ENCODE data around the gene IL17REL.

IL17REL gene

GRCh38 chr22:49954991-49955580 lies 57.5 kb downstream of the IL17REL start:
- Histone ChIP-seq H3K9ac (ENCODE audit: low read depth in 1 of 2, low read length in 2 of 2) (no peak overlapping the region), H3K36me3 (ENCODE audit: control insufficient read depth in 2 of 2, insufficient read depth in 2 of 2, low read length in 2 of 2) (no peaks in the 10 kb centered on the region), H3K4me3 (ENCODE audit: low read length in 2 of 2) (no peak overlapping the region), H3K27me3 (ENCODE audit: control insufficient read depth in 2 of 2, insufficient read depth in 2 of 2, low read length in 2 of 2) (no peaks in the 10 kb centered on the region), H3K4me1 (ENCODE audit: control insufficient read depth in 2 of 2, insufficient read depth in 2 of 2, low read length in 2 of 2) (peaks cover 36 to 56% of the 10 kb centered on the region in 2 donors), H3K27ac (ENCODE audit: low read depth in 2 of 2, low read length in 2 of 2) (no peak overlapping the region), H3K9me3 (ENCODE audit: control insufficient read depth in 2 of 2, low read length in 2 of 2) (no peaks in the 10 kb centered on the region)

- Histone ChIP-seq H3K27me3 (ENCODE audit: control insufficient read depth in 2 of 2, insufficient read depth in 2 of 2, low read length in 2 of 2) (no peaks in the 10 kb centered on the region), H3K4me3 (ENCODE audit: low read length in 2 of 2) (no peak overlapping the region), H3K4me1 (ENCODE audit: control insufficient read depth in 2 of 2, insufficient read depth in 2 of 2, low read length in 2 of 2) (peaks cover 35 to 56% of the 10 kb centered on the region in 2 donors), H3K9me3 (ENCODE audit: control insufficient read depth in 2 of 2, low read length in 2 of 2) (no peaks in the 10 kb centered on the region), H3K27ac (ENCODE audit: low read depth in 2 of 2, low read length in 2 of 2) (no peak overlapping the region), H3K9ac (ENCODE audit: low read depth in 1 of 2, low read length in 2 of 2) (peak overlapping the region in 1 of 2 donors; percentile 71), H3K36me3 (ENCODE audit: control insufficient read depth in 2 of 2, insufficient read depth in 2 of 2, low read length in 2 of 2) (no peaks in the 10 kb centered on the region)
Measured at GRCh38 chr22:49954354-49954753, 58.2 kb downstream of the IL17REL start.

GRCh38 chr22:49953680-49954344 lies 58.8 kb downstream of the IL17REL start:
- no peak overlapping the region for H3K27ac ChIP-seq (ENCODE audit: low read depth in 2 of 2, low read length in 2 of 2)
- H3K4me3 ChIP-seq (ENCODE audit: low read length in 2 of 2), result no peak overlapping the region
- H3K9ac ChIP-seq (ENCODE audit: low read depth in 1 of 2, low read length in 2 of 2), result peak overlapping the region in 1 of 2 donors; percentile 71
- no peaks in the 10 kb centered on the region for H3K9me3 ChIP-seq (ENCODE audit: control insufficient read depth in 2 of 2, low read length in 2 of 2)
- no peaks in the 10 kb centered on the region for H3K27me3 ChIP-seq (ENCODE audit: control insufficient read depth in 2 of 2, insufficient read depth in 2 of 2, low read length in 2 of 2)
- no peaks in the 10 kb centered on the region for H3K36me3 ChIP-seq (ENCODE audit: control insufficient read depth in 2 of 2, insufficient read depth in 2 of 2, low read length in 2 of 2)
- H3K4me1 ChIP-seq (ENCODE audit: control insufficient read depth in 2 of 2, insufficient read depth in 2 of 2, low read length in 2 of 2), result peaks cover 30 to 50% of the 10 kb centered on the region in 2 donors

- peak overlapping the region in 1 of 2 donors; percentile 71 for H3K9ac ChIP-seq (ENCODE audit: low read depth in 1 of 2, low read length in 2 of 2)
- no peaks in the 10 kb centered on the region for H3K36me3 ChIP-seq (ENCODE audit: control insufficient read depth in 2 of 2, insufficient read depth in 2 of 2, low read length in 2 of 2)
- no peaks in the 10 kb centered on the region for H3K9me3 ChIP-seq (ENCODE audit: control insufficient read depth in 2 of 2, low read length in 2 of 2)
- no peaks in the 10 kb centered on the region for H3K27me3 ChIP-seq (ENCODE audit: control insufficient read depth in 2 of 2, insufficient read depth in 2 of 2, low read length in 2 of 2)
- H3K4me1 ChIP-seq (ENCODE audit: control insufficient read depth in 2 of 2, insufficient read depth in 2 of 2, low read length in 2 of 2), result peaks cover 30 to 45% of the 10 kb centered on the region in 2 donors
- peak overlapping the region; percentile 94 to 100 for H3K27ac ChIP-seq (ENCODE audit: low read depth in 2 of 2, low read length in 2 of 2)
- H3K4me3 ChIP-seq (ENCODE audit: low read length in 2 of 2), result no peak overlapping the region
Measured at GRCh38 chr22:49953027-49953679, 59.4 kb downstream of the IL17REL start.

GRCh38 chr22:49951986-49952896 lies 60.3 kb downstream of the IL17REL start:
- no peaks in the 10 kb centered on the region for H3K36me3 ChIP-seq (ENCODE audit: control insufficient read depth in 2 of 2, insufficient read depth in 2 of 2, low read length in 2 of 2)
- H3K9ac ChIP-seq (ENCODE audit: low read depth in 1 of 2, low read length in 2 of 2), result peak overlapping the region in 1 of 2 donors; percentile 71
- peak overlapping the region; percentile 94 to 100 for H3K27ac ChIP-seq (ENCODE audit: low read depth in 2 of 2, low read length in 2 of 2)
- H3K4me3 ChIP-seq (ENCODE audit: low read length in 2 of 2), result no peak overlapping the region
- H3K4me1 ChIP-seq (ENCODE audit: control insufficient read depth in 2 of 2, insufficient read depth in 2 of 2, low read length in 2 of 2), result peaks cover 38 to 48% of the 10 kb centered on the region in 2 donors
- no peaks in the 10 kb centered on the region for H3K27me3 ChIP-seq (ENCODE audit: control insufficient read depth in 2 of 2, insufficient read depth in 2 of 2, low read length in 2 of 2)
- no peaks in the 10 kb centered on the region for H3K9me3 ChIP-seq (ENCODE audit: control insufficient read depth in 2 of 2, low read length in 2 of 2)

GRCh38 chr22:49951678-49951985 lies 60.9 kb downstream of the IL17REL start:
- Histone ChIP-seq H3K9ac (ENCODE audit: low read depth in 1 of 2, low read length in 2 of 2) (peak overlapping the region in 1 of 2 donors; percentile 71), H3K4me1 (ENCODE audit: control insufficient read depth in 2 of 2, insufficient read depth in 2 of 2, low read length in 2 of 2) (peaks cover 44 to 54% of the 10 kb centered on the region in 2 donors), H3K4me3 (ENCODE audit: low read length in 2 of 2) (no peak overlapping the region), H3K9me3 (ENCODE audit: control insufficient read depth in 2 of 2, low read length in 2 of 2) (no peaks in the 10 kb centered on the region), H3K27ac (ENCODE audit: low read depth in 2 of 2, low read length in 2 of 2) (peak overlapping the region; percentile 94 to 100), H3K36me3 (ENCODE audit: control insufficient read depth in 2 of 2, insufficient read depth in 2 of 2, low read length in 2 of 2) (no peaks in the 10 kb centered on the region), H3K27me3 (ENCODE audit: control insufficient read depth in 2 of 2, insufficient read depth in 2 of 2, low read length in 2 of 2) (no peaks in the 10 kb centered on the region)

- Histone ChIP-seq H3K9ac (ENCODE audit: low read depth in 1 of 2, low read length in 2 of 2) (peak overlapping the region; percentile 56 to 71), H3K27me3 (ENCODE audit: control insufficient read depth in 2 of 2, insufficient read depth in 2 of 2, low read length in 2 of 2) (no peaks in the 10 kb centered on the region), H3K4me1 (ENCODE audit: control insufficient read depth in 2 of 2, insufficient read depth in 2 of 2, low read length in 2 of 2) (peaks cover 48 to 59% of the 10 kb centered on the region in 2 donors), H3K27ac (ENCODE audit: low read depth in 2 of 2, low read length in 2 of 2) (peak overlapping the region; percentile 94 to 100), H3K36me3 (ENCODE audit: control insufficient read depth in 2 of 2, insufficient read depth in 2 of 2, low read length in 2 of 2) (no peaks in the 10 kb centered on the region), H3K4me3 (ENCODE audit: low read length in 2 of 2) (no peak overlapping the region), H3K9me3 (ENCODE audit: control insufficient read depth in 2 of 2, low read length in 2 of 2) (no peaks in the 10 kb centered on the region)
Measured at GRCh38 chr22:49951000-49951677, 61.4 kb downstream of the IL17REL start.

GRCh38 chr22:49950396-49950994 lies 62.1 kb downstream of the IL17REL start:
- H3K9ac ChIP-seq (ENCODE audit: low read depth in 1 of 2, low read length in 2 of 2), result peak overlapping the region; percentile 56 to 71
- no peaks in the 10 kb centered on the region for H3K27me3 ChIP-seq (ENCODE audit: control insufficient read depth in 2 of 2, insufficient read depth in 2 of 2, low read length in 2 of 2)
- H3K4me3 ChIP-seq (ENCODE audit: low read length in 2 of 2), result no peak overlapping the region
- H3K4me1 ChIP-seq (ENCODE audit: control insufficient read depth in 2 of 2, insufficient read depth in 2 of 2, low read length in 2 of 2), result peaks cover 50 to 63% of the 10 kb centered on the region in 2 donors
- H3K27ac ChIP-seq (ENCODE audit: low read depth in 2 of 2, low read length in 2 of 2), result peak overlapping the region; percentile 98 to 100
- H3K36me3 ChIP-seq (ENCODE audit: control insufficient read depth in 2 of 2, insufficient read depth in 2 of 2, low read length in 2 of 2), result no peaks in the 10 kb centered on the region
- H3K9me3 ChIP-seq (ENCODE audit: control insufficient read depth in 2 of 2, low read length in 2 of 2), result no peaks in the 10 kb centered on the region

GRCh38 chr22:49949914-49950292 lies 62.7 kb downstream of the IL17REL start:
- peak overlapping the region; percentile 52 to 94 for H3K9ac ChIP-seq (ENCODE audit: low read depth in 1 of 2, low read length in 2 of 2)
- H3K27me3 ChIP-seq (ENCODE audit: control insufficient read depth in 2 of 2, insufficient read depth in 2 of 2, low read length in 2 of 2), result no peaks in the 10 kb centered on the region
- H3K36me3 ChIP-seq (ENCODE audit: control insufficient read depth in 2 of 2, insufficient read depth in 2 of 2, low read length in 2 of 2), result no peaks in the 10 kb centered on the region
- no peak overlapping the region for H3K4me3 ChIP-seq (ENCODE audit: low read length in 2 of 2)
- peak overlapping the region; percentile 98 to 100 for H3K27ac ChIP-seq (ENCODE audit: low read depth in 2 of 2, low read length in 2 of 2)
- no peaks in the 10 kb centered on the region for H3K9me3 ChIP-seq (ENCODE audit: control insufficient read depth in 2 of 2, low read length in 2 of 2)
- peaks cover 50 to 63% of the 10 kb centered on the region in 2 donors for H3K4me1 ChIP-seq (ENCODE audit: control insufficient read depth in 2 of 2, insufficient read depth in 2 of 2, low read length in 2 of 2)

Measured in mucosa of rectum (tissue), 2 donors.